ENCODE results near the gene MDGA2.
"Not testable (repeated sequence)": the region's sequence is repeated elsewhere in the genome, so short reads cannot be mapped to it uniquely, and the experiment has no call there.

MDGA2 gene

GRCh38 chr14:47624126-47624525 lies 51.3 kb downstream of the MDGA2 start:
- not testable (repeated sequence) for DNase-seq (ENCODE audit: low read depth in 2 of 2)

DNA sequence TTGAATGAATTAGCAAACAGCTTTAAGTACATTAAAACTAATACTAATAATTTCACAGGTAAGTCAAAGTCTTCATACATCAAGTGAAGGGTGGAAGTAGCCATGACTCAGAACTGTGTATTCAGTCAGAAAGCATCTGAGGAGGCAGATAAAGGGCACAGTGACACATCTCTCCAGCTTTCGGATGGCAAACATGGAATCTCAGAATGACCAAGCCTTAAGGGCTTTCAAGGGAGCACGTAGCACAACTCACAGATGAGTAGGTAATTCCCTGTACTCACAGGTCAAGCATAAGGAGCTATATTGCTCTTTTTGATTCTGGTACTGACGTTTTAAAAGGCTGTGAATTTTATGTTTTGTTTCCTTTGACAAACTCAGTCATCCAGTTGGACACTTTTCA lies 56.0 kb downstream of the MDGA2 start:
- DNase-seq (ENCODE audit: low read depth in 2 of 2), result no peak

DNA sequence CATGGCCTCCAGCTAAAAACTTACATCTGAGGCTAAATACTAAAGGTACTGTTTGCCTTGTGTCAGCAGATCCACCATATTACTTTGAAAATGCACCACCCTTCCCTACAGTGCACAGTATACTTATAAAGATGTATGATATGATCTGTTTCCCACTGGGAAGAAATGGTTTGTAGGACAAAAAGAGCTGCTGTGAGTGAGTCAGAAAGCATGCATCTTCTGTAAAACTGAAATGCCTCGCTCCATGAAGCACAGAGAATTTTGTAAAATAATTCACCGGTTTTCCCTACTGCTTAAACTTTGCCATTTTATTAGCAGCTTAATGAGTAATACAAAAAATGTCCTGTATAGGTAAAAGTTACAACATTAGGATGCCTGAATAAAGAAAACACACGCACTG lies 68.8 kb downstream of the MDGA2 start:
- no peak for DNase-seq (ENCODE audit: low read depth in 2 of 2)

DNA sequence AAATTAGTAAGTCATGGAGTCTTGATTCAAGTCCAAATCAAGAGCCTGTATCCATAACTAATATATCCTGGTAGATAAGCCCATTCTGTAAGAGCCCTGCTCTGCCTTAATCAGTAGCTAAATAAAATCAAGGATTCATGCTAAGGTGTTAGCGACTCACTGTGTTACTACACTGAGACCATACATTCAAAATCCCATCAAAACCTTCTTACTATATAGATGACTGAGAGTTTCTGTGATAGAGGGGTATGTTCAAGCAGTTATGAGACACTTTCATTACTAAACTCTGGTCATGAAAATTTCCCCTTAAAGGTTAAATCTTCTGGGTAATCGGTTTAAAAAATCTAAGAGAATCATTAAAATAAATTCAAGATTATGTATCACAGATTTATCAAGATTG lies 78.5 kb downstream of the MDGA2 start:
- DNase-seq (ENCODE audit: low read depth in 2 of 2), result no peak

- DNase-seq (ENCODE audit: low read depth in 2 of 2), result no peak
Measured at GRCh38 chr14:47596232-47596631, 79.2 kb downstream of the MDGA2 start.

- no peak for DNase-seq (ENCODE audit: low read depth in 2 of 2)
Measured at GRCh38 chr14:47595552-47595951, 79.9 kb downstream of the MDGA2 start.

GRCh38 chr14:47590767-47591495 lies 84.5 kb downstream of the MDGA2 start:
- no peak for DNase-seq (ENCODE audit: low read depth in 2 of 2)

- DNase-seq (ENCODE audit: low read depth in 2 of 2), result no peak
Measured at GRCh38 chr14:47585447-47585846, 90.0 kb downstream of the MDGA2 start.

- no peak for DNase-seq (ENCODE audit: low read depth in 2 of 2)
Measured at GRCh38 chr14:47567273-47567672, 108.1 kb downstream of the MDGA2 start.

GRCh38 chr14:47557894-47558293 lies 117.5 kb downstream of the MDGA2 start:
- no peak for DNase-seq (ENCODE audit: low read depth in 2 of 2)

DNA sequence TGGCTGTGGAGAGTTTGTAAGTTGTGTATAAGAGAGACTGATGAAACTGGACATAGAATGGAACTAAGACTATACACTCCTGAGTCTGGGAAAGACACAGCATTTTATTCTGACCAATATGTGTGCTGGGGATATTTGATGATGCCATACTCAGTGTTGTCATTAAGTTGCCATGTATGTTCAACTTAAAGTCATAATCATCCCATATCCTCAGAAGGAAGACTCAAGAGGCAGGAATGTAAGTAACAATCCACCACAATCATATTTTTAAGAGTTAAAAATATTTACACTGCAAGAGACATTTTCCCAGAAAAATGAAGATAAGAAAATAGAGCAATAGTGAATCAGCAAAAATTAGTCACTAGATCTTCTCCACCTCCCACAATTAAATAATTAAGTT lies 120.1 kb downstream of the MDGA2 start:
- DNase-seq (ENCODE audit: low read depth in 2 of 2), result no peak

- DNase-seq (ENCODE audit: low read depth in 2 of 2), result no peak
Measured at GRCh38 chr14:47549886-47550285, 125.5 kb downstream of the MDGA2 start.

DNA sequence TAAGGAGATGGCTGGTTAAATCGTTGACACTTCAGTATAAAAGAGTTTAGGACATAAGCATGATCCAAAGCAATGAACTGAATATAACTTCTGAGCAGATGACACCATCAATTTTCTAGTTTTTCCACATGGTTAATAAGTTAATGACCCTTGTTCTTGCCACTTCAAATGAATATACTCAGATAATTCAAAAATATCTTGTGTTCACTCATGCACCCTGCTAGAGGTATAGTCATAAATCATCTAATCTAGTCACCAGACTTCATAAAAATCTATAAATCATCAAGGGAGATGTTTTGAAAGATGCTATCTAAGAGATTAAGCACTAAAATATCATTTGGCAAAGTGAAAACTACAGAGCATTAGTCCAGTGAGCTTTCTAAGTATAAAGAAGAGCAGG lies 131.9 kb downstream of the MDGA2 start:
- DNase-seq (ENCODE audit: low read depth in 2 of 2), result no peak

GRCh38 chr14:47541662-47542061 lies 133.7 kb downstream of the MDGA2 start:
- DNase-seq (ENCODE audit: low read depth in 2 of 2), result no peak

GRCh38 chr14:47539031-47539461 lies 136.4 kb downstream of the MDGA2 start:
- DNase-seq (ENCODE audit: low read depth in 2 of 2), result no peak

DNA sequence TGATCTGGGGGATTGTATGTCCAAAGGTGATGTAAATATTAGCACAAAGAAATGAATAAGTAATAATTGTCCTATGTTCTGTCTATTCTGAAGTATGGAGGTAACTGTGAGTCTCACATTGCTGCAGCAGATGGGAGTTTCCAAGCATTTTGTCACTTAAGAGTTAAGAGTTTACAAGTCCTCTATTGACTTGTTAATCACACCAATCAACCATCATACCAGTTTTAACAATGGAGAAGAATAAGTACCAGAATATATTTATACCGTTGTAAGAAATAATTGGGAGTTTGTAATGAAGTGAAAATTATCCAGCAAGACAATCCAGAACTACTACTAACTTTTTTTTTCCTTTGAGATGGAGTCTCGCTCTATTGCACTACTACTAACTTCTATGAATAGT lies 139.1 kb downstream of the MDGA2 start:
- no peak for DNase-seq (ENCODE audit: low read depth in 2 of 2)

DNA sequence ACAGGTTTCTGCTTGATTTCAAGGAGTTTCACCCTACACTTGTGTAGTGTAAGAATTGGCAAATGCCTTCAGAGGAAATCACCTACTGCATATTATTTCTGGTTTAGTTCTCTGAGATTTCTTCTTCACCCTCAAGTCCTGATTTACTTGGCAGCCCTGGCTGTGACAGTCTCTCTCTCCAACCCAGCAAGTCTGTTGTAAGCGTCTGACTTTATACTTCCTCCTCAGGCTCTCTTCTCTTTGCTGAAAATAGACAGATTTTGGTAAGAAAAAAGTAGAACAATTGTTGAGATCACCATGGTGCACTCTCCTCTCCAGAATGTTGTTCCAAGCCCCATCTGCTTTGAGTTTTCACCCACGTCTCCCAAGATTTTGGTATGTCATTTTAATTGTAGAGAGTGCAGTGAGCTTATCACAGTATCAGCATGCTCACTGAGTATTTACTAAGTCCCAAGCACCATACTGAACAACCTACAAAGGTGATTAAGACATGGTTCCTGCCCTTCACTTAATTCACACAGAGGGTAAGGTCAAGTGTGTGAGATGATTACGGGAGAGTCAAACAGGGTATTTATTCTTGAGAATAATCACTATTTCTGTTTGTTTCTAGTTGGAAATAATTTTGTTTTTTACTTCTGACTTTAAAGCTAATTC lies 148.7 kb downstream of the MDGA2 start:
- no peak for DNase-seq (ENCODE audit: low read depth in 2 of 2)

DNA sequence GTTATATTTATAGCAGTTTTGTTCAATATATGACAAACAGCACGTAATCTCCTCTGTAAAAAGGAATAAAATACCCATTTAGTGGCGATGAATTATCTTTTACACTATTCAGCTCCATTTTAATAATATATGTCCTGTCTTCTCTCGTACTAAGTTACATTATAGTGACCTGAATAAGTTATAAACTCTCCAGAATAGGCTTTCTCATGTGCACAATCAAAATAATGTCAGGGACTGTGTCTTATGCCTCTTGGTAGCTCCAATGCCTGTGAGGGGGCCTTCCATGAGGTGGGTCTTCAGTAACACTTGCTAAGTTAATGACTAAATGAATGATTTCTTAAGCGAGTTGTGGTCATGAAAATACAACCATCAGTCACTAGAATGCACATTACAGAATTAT lies 150.9 kb downstream of the MDGA2 start:
- DNase-seq (ENCODE audit: low read depth in 2 of 2), result no peak

DNA sequence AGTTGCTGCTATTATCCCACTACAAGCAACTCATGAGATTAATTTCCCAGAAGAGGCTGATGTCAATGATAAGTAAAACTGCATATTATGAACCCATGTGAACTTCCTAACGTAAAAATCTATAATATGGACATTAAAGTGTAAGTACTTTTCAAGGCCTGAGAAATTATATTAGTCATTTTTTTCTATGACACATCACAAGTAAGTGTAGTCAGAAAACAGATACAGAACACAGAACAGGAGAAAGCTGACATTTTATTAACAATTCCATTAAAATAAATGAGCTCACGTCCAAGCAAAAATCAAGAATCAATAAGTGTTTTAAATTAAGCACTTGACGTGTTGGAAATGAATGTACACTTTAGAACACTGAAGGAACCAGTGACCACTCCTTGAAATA lies 155.0 kb downstream of the MDGA2 start:
- no peak for DNase-seq (ENCODE audit: low read depth in 2 of 2)

DNA sequence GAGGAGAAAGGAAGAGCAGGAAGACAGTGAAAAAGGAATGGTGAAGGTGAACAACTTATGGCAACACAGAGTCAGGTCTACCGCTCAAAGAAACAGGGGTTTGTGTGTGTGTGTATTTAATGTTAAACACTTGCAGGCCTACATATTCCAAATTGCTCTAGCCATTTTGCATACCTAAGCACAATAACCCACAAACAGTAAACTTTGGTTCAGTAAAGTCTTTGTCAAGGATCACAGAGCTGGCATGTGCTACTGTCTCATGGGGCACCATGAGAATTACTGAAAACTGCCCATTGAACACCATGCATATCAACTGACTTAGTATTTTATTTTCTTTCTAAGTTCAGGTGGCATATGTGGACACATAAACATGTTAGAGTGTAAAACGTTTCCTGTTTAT lies 163.6 kb downstream of the MDGA2 start:
- no peak for DNase-seq (ENCODE audit: low read depth in 2 of 2)

- DNase-seq (ENCODE audit: low read depth in 2 of 2), result no peak
Measured at GRCh38 chr14:47509957-47510356, 165.4 kb downstream of the MDGA2 start.

- DNase-seq (ENCODE audit: low read depth in 2 of 2), result no peak
Measured at GRCh38 chr14:47507861-47508260, 167.5 kb downstream of the MDGA2 start.

GRCh38 chr14:47500369-47500768 lies 175.0 kb downstream of the MDGA2 start:
- DNase-seq (ENCODE audit: low read depth in 2 of 2), result no peak

DNA sequence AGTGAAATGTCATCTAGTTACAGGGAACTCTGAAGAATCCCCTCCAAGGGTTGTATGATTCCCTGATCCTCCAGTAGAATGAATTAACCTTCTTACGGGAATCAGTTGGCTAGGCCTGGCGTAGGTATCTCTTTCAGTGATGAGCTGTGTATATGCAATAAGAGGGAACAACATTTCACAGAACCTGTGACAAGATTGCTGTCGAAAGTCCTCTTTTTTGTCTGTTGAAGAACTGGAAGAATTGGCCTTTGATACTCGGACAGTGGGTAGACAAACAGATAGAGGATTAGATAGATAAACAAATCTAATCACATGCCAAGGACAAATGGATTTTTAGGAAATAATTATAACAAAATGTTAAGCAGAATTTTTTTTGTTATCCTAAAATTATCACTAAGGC lies 184.6 kb downstream of the MDGA2 start:
- no peak for DNase-seq (ENCODE audit: low read depth in 2 of 2)
